ENCODE data around the gene FAM131B.

The FAM131B gene

GRCh38 chr7:143399642-143400041 is 37.1 kb upstream of the FAM131B start:
- Histone ChIP-seq H3K27ac (ENCODE audit: low read depth, low read length, poor library complexity, severe bottlenecking) (no peak overlapping the region), H3K9ac (ENCODE audit: low read length) (no peak overlapping the region), H3F3A (ENCODE audit: insufficient read depth, low read length) (no peaks in the 10 kb centered on the region), H3K9me2 (ENCODE audit: low read depth, low read length) (no peaks in the 10 kb centered on the region), H2AFZ (ENCODE audit: low read length) (no peak overlapping the region), H3K4me2 (ENCODE audit: low read length) (no peak overlapping the region), H4K20me1 (ENCODE audit: insufficient read depth, low read length) (no peaks in the 10 kb centered on the region), H3K4me1 (ENCODE audit: insufficient read depth, low read length, severe bottlenecking) (no peaks in the 10 kb centered on the region), H3K36me3 (ENCODE audit: insufficient read depth, low read length) (no peaks in the 10 kb centered on the region), H3K4me3 (ENCODE audit: low read depth, low read length, poor library complexity, severe bottlenecking) (no peak overlapping the region), H3K9me3 (ENCODE audit: low read length) (no peaks in the 10 kb centered on the region), H3K79me2 (ENCODE audit: insufficient read depth, low read length) (no peaks in the 10 kb centered on the region), H3K27me3 (ENCODE audit: insufficient read depth, low read length) (no peaks in the 10 kb centered on the region)
- no peak for TF ChIP-seq CTCF (IDR thresholded peaks at IDR 0.05; ENCODE audit: low read length)
- no peak for TF ChIP-seq EZH2 (IDR thresholded peaks at IDR 0.05; ENCODE audit: borderline replicate concordance, low read length)

GRCh38 chr7:143399151-143399550 is 36.6 kb upstream of the FAM131B start:
- Histone ChIP-seq H3K4me2 (ENCODE audit: low read length) (no peak overlapping the region), H2AFZ (ENCODE audit: low read length) (no peak overlapping the region), H3K27me3 (ENCODE audit: insufficient read depth, low read length) (no peaks in the 10 kb centered on the region), H3K79me2 (ENCODE audit: insufficient read depth, low read length) (no peaks in the 10 kb centered on the region), H3K4me3 (ENCODE audit: low read depth, low read length, poor library complexity, severe bottlenecking) (no peak overlapping the region), H3K4me1 (ENCODE audit: insufficient read depth, low read length, severe bottlenecking) (no peaks in the 10 kb centered on the region), H3K9ac (ENCODE audit: low read length) (no peak overlapping the region), H3F3A (ENCODE audit: insufficient read depth, low read length) (no peaks in the 10 kb centered on the region), H3K36me3 (ENCODE audit: insufficient read depth, low read length) (no peaks in the 10 kb centered on the region), H3K27ac (ENCODE audit: low read depth, low read length, poor library complexity, severe bottlenecking) (no peak overlapping the region), H3K9me3 (ENCODE audit: low read length) (no peaks in the 10 kb centered on the region), H3K9me2 (ENCODE audit: low read depth, low read length) (no peaks in the 10 kb centered on the region), H4K20me1 (ENCODE audit: insufficient read depth, low read length) (no peaks in the 10 kb centered on the region)
- TF ChIP-seq CTCF (IDR thresholded peaks at IDR 0.05; ENCODE audit: low read length) (no peak), EZH2 (IDR thresholded peaks at IDR 0.05; ENCODE audit: borderline replicate concordance, low read length) (no peak)

- Histone ChIP-seq H3K36me3 (ENCODE audit: insufficient read depth, low read length) (no peaks in the 10 kb centered on the region), H2AFZ (ENCODE audit: low read length) (no peak overlapping the region), H3K4me1 (ENCODE audit: insufficient read depth, low read length, severe bottlenecking) (no peaks in the 10 kb centered on the region), H3K4me2 (ENCODE audit: low read length) (no peak overlapping the region), H3K9me2 (ENCODE audit: low read depth, low read length) (no peaks in the 10 kb centered on the region), H4K20me1 (ENCODE audit: insufficient read depth, low read length) (no peaks in the 10 kb centered on the region), H3K27ac (ENCODE audit: low read depth, low read length, poor library complexity, severe bottlenecking) (no peak overlapping the region), H3K9me3 (ENCODE audit: low read length) (no peaks in the 10 kb centered on the region), H3F3A (ENCODE audit: insufficient read depth, low read length) (no peaks in the 10 kb centered on the region), H3K79me2 (ENCODE audit: insufficient read depth, low read length) (no peaks in the 10 kb centered on the region), H3K9ac (ENCODE audit: low read length) (no peak overlapping the region), H3K27me3 (ENCODE audit: insufficient read depth, low read length) (no peaks in the 10 kb centered on the region), H3K4me3 (ENCODE audit: low read depth, low read length, poor library complexity, severe bottlenecking) (no peak overlapping the region)
- no peak for TF ChIP-seq EZH2 (IDR thresholded peaks at IDR 0.05; ENCODE audit: borderline replicate concordance, low read length)
- no peak for TF ChIP-seq CTCF (IDR thresholded peaks at IDR 0.05; ENCODE audit: low read length)
These were observed 36.1 kb upstream of the FAM131B start for GRCh38 chr7:143398616-143399015.

Measured in OCI-LY1 (cell line).